ENCODE results near the gene PIN1. TPM values are rescaled to one million over a fixed set of nuclear protein-coding genes. Genes with fewer than 3 reads are reported as not detected.
"Not testable (repeated sequence)": the region's sequence is repeated elsewhere in the genome, so short reads cannot be mapped to it uniquely, and the experiment has no call there.

PIN1 gene
- total RNA-seq, 4 donors from 2014 or later: 83.9 to 111 (median 93.4) TPM

DNA sequence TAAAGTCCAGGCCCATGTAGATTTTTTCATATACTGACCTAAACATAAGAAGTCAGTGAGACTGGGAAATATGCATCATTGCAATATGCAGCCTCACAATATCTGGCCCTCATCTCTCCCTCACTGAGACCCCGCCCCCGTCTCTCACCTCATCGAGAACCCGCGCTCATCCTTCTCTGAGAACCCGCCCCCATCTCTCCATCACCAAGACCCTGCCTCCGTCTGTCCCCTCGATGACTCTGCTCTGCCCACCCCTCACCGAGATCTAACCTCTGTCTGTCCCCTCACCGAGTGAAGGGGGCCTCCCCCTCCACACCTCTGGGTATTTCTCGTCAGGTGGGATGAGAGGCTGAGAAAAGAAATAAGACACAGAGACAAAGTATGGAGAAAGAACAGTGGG, 46.1 kb upstream of the PIN1 start:
- DNase-seq (no peak), ATAC-seq (no peak)
- H3K27ac ChIP-seq: no peak overlapping the region
- H3K9me3 ChIP-seq: no peaks in the 10 kb centered on the region
- no peak overlapping the region for H3K4me3 ChIP-seq
- H3K36me3 ChIP-seq: no peaks in the 10 kb centered on the region
- intact Hi-C loops (cut with DNase I; ENCODE audit: low total_unique reads): no loop called here
- no peak for TF ChIP-seq POLR2A (IDR thresholded peaks at IDR 0.05)
- TF ChIP-seq, protein P1, sequence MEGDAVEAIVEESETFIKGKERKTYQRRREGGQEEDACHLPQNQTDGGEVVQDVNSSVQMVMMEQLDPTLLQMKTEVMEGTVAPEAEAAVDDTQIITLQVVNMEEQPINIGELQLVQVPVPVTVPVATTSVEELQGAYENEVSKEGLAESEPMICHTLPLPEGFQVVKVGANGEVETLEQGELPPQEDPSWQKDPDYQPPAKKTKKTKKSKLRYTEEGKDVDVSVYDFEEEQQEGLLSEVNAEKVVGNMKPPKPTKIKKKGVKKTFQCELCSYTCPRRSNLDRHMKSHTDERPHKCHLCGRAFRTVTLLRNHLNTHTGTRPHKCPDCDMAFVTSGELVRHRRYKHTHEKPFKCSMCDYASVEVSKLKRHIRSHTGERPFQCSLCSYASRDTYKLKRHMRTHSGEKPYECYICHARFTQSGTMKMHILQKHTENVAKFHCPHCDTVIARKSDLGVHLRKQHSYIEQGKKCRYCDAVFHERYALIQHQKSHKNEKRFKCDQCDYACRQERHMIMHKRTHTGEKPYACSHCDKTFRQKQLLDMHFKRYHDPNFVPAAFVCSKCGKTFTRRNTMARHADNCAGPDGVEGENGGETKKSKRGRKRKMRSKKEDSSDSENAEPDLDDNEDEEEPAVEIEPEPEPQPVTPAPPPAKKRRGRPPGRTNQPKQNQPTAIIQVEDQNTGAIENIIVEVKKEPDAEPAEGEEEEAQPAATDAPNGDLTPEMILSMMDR (IDR thresholded peaks at IDR 0.05 in 4 of 5, conservative IDR thresholded peaks at IDR 0.05 in 1 of 5): no peak
- in situ Hi-C loops (cut with MboI; ENCODE audit: low sequenced_read_pairs in 4 of 4): loop anchor here (25.0 kb wide), 3 partner anchors 477 to 952 kb away; partner anchors contain the start of genes ZNF559 (in 3 of the 4), ZNF699 (in 3 of the 4), MBD3L1 (in 1 of the 4) and OR7D4 (in 1 of the 4)
- H3K27me3 ChIP-seq: peaks cover 8 to 59% (median 57%) of the 10 kb centered on the region in 3 donors
- H3K4me1 ChIP-seq: peaks cover 0 to 5% of the 10 kb centered on the region in 2 donors

DNA sequence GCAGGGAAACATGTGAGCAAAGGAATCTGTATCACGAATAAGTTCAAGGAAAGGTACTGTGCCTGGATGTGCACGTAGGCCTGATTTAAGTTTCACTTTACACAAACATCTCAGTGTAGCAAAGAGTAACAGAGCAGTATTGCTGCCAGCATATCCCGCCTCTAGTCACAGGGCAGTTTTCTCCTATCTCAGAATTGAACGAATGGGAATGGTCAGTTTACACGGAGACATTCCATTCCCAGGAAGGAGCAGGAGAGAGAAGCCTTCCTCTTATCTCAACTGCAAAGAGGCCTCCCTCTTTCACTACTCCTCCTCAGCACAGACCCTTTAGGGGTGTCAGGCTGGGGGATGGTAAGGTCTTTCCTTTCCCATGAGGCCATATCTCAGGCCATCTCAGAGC, 45.5 kb upstream of the PIN1 start:
- in situ Hi-C loops (cut with MboI; ENCODE audit: low sequenced_read_pairs in 4 of 4): loop anchor here (25.0 kb wide), 3 partner anchors 477 to 952 kb away; partner anchors contain the start of genes ZNF559 (in 3 of the 4), ZNF699 (in 3 of the 4), MBD3L1 (in 1 of the 4) and OR7D4 (in 1 of the 4)

DNA sequence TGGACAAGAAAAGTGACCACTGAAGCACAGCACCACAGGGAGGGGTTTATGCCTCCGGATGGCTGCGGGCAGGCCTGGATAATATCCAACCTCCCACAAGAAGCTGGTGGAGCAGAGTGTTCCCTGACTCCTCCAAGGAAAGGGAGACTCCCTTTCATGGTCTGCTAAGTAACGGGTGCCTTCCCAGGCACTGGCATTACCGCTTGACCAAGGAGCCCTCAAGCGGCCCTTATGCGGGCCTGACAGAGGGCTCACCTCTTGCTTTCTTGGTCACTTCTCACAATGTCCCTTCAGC, 44.1 kb upstream of the PIN1 start:
- H3K36me3 ChIP-seq, H3K9me3 ChIP-seq, ATAC-seq, H3K4me1 ChIP-seq, DNase-seq: not testable (repeated sequence)
- intact Hi-C loops (cut with DNase I; ENCODE audit: low total_unique reads) (loop anchor here (5.0 to 10.0 kb wide), 3 partner anchors 209 to 476 kb away; partner anchors contain the start of genes ZNF121 and ZNF266), in situ Hi-C loops (cut with MboI; ENCODE audit: low sequenced_read_pairs in 4 of 4) (loop anchor here (5.0 to 25.0 kb wide), 8 partner anchors 166 to 954 kb away; partner anchors contain the start of genes ZNF559 (in 3 of the 4), ZNF699 (in 3 of the 4), ZNF561 (in 2 of the 4) and MBD3L1 (in 1 of the 4))
- Histone ChIP-seq H3K27ac (peak overlapping the region; percentile 64 to 77 (median 73)), H3K4me3 (peak overlapping the region in 2 of 4 donors; percentile 48 to 64), H3K27me3 (peaks cover 5 to 53% (median 52%) of the 10 kb centered on the region in 3 donors)

More for the DNA sequence above, 45.5 kb upstream of the PIN1 start:
- ATAC-seq; H3K4me1 ChIP-seq; H3K9me3 ChIP-seq; DNase-seq; H3K4me3 ChIP-seq; H3K27ac ChIP-seq; intact Hi-C loops (cut with DNase I; ENCODE audit: low total_unique reads); H3K36me3 ChIP-seq: not testable (repeated sequence)
- peaks cover 8 to 59% (median 57%) of the 10 kb centered on the region in 3 donors for H3K27me3 ChIP-seq

DNA sequence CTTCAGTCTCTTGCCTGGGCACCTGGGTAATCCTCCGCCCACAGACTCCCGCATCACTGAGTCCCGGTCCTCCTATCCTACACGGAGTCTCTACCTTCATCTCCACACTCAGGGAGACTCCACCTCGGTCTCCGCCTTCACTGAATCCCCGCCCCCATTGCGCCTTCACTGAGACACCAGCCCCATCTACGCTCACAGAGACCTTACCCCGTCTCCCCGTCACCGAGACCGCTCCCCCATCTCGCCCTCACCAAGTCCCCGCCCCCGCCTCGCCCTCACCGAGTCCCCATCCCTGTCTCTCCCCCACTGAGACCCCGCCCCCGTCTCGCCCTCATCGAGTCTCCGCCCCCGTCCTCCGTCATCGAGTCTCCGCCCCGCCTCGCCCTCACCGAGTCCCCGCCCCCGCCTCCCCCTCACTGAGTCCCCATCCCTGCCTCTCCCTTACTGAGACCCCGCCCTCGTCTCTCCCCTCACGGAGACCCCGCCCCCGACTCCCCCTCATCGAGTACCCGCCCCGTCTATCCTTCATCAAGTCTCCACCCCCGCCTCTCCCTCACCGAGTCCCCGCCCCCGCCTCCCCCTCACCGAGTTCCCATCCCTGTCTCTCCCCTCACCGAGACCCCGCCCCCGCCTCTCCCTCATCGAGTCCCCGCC, 43.4 kb upstream of the PIN1 start:
- Histone ChIP-seq H3K36me3 (no peaks in the 10 kb centered on the region), H3K4me3 (peak overlapping the region; percentile 64 to 74 (median 66)), H3K27ac (peak overlapping the region; percentile 77 to 87 (median 85)), H3K9me3 (no peaks in the 10 kb centered on the region), H3K27me3 (peaks cover 3 to 46% (median 46%) of the 10 kb centered on the region in 3 donors), H3K4me1 (peaks cover 0 to 5% of the 10 kb centered on the region in 2 donors)
- in situ Hi-C loops (cut with MboI; ENCODE audit: low sequenced_read_pairs in 4 of 4): loop anchor here (5.0 to 25.0 kb wide), 8 partner anchors 167 to 954 kb away; partner anchors contain the start of genes ZNF559 (in 3 of the 4), ZNF699 (in 3 of the 4), ZNF561 (in 2 of the 4) and MBD3L1 (in 1 of the 4)
- TF ChIP-seq, protein P1 (IDR thresholded peaks at IDR 0.05 in 4 of 5, conservative IDR thresholded peaks at IDR 0.05 in 1 of 5): no peak
- peak in 1 of 2 donors; percentile 24 for TF ChIP-seq POLR2A (IDR thresholded peaks at IDR 0.05)
- DNase-seq (peak; percentile 85), ATAC-seq (peak; percentile 61 to 72)
- intact Hi-C loops (cut with DNase I; ENCODE audit: low total_unique reads): loop anchor here (1.0 to 10.0 kb wide), 4 partner anchors 28 to 477 kb away; partner anchors contain the start of genes FBXL12, ZNF121 and ZNF266

DNA sequence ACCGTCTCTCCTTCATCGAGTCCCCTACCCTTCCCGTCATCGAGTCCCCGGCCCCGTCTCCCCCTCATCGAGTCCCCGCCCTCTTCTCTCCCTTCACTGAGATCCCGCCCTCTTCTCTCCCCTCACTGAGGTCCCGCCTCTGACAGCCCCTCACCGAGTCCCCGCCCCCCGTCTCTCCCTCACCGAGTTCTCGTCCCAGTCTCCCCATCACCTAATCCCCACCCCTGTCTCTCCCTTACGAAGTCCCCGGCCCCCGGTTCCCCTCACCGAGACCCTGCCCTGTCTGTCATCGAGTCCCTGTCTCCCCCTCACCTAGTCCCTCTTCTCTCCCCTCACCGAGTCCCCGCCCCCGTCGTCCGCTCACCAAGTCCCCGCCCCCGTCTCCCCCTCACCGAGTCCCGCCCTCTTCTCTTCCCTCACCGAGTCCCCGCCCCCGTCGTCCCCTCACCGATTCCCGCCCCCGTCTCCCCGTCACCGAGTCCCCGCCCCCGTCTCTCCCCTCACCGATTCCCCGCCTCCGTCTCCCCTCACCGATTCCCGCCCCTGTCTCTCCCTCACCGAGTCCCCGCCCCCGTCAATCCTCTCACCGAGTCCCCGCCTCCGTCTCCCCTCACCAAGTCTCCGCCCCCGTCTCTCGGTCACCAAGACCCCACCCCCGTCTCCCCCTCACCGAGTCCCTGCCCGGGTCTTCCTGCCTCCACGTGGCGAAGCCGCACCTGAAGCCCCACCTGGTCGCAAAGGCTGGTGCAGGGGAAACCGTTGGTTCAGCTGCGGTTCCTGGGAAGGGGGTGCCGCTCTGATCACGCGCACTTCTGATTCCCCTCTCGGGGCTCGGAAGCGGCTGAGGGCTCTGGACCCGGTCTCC, 42.7 kb upstream of the PIN1 start:
- H3K27ac ChIP-seq: peak overlapping the region; percentile 77 to 87 (median 85)
- no peaks in the 10 kb centered on the region for H3K36me3 ChIP-seq
- H3K9me3 ChIP-seq: no peaks in the 10 kb centered on the region
- TF ChIP-seq POLR2A (IDR thresholded peaks at IDR 0.05): no peak
- TF ChIP-seq, protein P1 (IDR thresholded peaks at IDR 0.05 in 4 of 5, conservative IDR thresholded peaks at IDR 0.05 in 1 of 5): no peak
- H3K4me3 ChIP-seq: peak overlapping the region; percentile 64 to 74 (median 66)
- ATAC-seq: peak; percentile 71 to 80
- in situ Hi-C loops (cut with MboI; ENCODE audit: low sequenced_read_pairs in 4 of 4): loop anchor here (5.0 to 25.0 kb wide), 8 partner anchors 168 to 955 kb away; partner anchors contain the start of genes ZNF559 (in 3 of the 4), ZNF699 (in 3 of the 4), ZNF561 (in 2 of the 4) and MBD3L1 (in 1 of the 4)
- H3K4me1 ChIP-seq: peaks cover 0 to 5% of the 10 kb centered on the region in 2 donors
- intact Hi-C loops (cut with DNase I; ENCODE audit: low total_unique reads): loop anchor here (1.0 to 10.0 kb wide), 4 partner anchors 27 to 478 kb away; partner anchors contain the start of genes FBXL12, ZNF121 and ZNF266
- DNase-seq: peak; percentile 77 to 81
- H3K27me3 ChIP-seq: peaks cover 0 to 41% (median 41%) of the 10 kb centered on the region in 3 donors
